ENCODE data around the gene NDUFS4. TPM values are rescaled to one million over a fixed set of nuclear protein-coding genes. Genes with fewer than 3 reads are reported as not detected.
A peak's percentile ranks its signal among the peaks of the same experiment; 100 is the strongest.

Gene NDUFS4
- total RNA-seq, 2 experiments from 2014 or later: 53.0 to 53.4 TPM

- Mint-ChIP-seq H3K4me1 (ENCODE audit: low read depth) (no peaks in the 10 kb centered on the region), H3K9me3 (ENCODE audit: insufficient read depth) (no peaks in the 10 kb centered on the region), H3K27me3 (ENCODE audit: low read depth) (peaks cover 22% of the 10 kb centered on the region), H3K36me3 (ENCODE audit: low read depth) (no peaks in the 10 kb centered on the region), H3K4me3 (no peak overlapping the region), H3K27ac (no peak overlapping the region)
- POLR2A ChIA-PET: interaction anchor here (0.6 kb wide), 3 partner anchors 9 to 723 kb away, joined by 3 to 4 read pairs (median 3); no protein-coding TSS in a partner anchor
- no peak for DNase-seq
- ATAC-seq: no peak
- CTCF ChIA-PET: no interaction called here
These were observed 7.9 kb upstream of the NDUFS4 start for GRCh38 chr5:53552561-53552960.

GRCh38 chr5:53554444-53554843 lies 6.0 kb upstream of the NDUFS4 start:
- H3K36me3 Mint-ChIP-seq (ENCODE audit: low read depth): peaks cover 3% of the 10 kb centered on the region
- ChIA-PET POLR2A (no interaction called here), CTCF (no interaction called here)
- peaks cover 10% of the 10 kb centered on the region for H3K9me3 Mint-ChIP-seq (ENCODE audit: insufficient read depth)
- ATAC-seq (no peak), DNase-seq (no peak)
- no peaks in the 10 kb centered on the region for H3K4me1 Mint-ChIP-seq (ENCODE audit: low read depth)
- H3K27me3 Mint-ChIP-seq (ENCODE audit: low read depth): peaks cover 27% of the 10 kb centered on the region
- H3K27ac Mint-ChIP-seq: no peak overlapping the region
- no peak overlapping the region for H3K4me3 Mint-ChIP-seq

DNA sequence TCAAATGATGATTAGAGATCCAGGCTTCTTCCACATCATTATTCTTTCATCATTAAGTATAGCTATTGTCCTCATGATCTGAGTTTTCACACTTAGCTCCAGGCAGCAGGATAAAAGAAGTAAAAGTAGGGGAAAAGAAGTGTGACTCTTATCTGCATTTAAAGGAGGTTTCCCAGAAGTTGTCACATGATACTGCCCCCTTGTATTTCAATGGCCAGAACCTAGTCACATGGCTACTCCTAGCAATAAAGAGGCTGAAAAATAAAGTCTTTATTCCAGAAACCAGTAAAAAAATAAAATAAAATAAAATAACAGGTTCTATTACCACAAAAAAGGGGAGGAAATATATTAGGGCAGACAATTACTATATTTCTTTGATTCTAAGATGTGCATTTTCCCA lies 5.3 kb upstream of the NDUFS4 start:
- peaks cover 27% of the 10 kb centered on the region for H3K27me3 Mint-ChIP-seq (ENCODE audit: low read depth)
- POLR2A ChIA-PET: no interaction called here
- CTCF ChIA-PET: no interaction called here
- ATAC-seq (no peak), DNase-seq (no peak)
- H3K4me3 Mint-ChIP-seq: no peak overlapping the region
- peaks cover 3% of the 10 kb centered on the region for H3K36me3 Mint-ChIP-seq (ENCODE audit: low read depth)
- peaks cover under 1% of the 10 kb centered on the region for H3K4me1 Mint-ChIP-seq (ENCODE audit: low read depth)
- peaks cover 10% of the 10 kb centered on the region for H3K9me3 Mint-ChIP-seq (ENCODE audit: insufficient read depth)
- no peak overlapping the region for H3K27ac Mint-ChIP-seq

DNA sequence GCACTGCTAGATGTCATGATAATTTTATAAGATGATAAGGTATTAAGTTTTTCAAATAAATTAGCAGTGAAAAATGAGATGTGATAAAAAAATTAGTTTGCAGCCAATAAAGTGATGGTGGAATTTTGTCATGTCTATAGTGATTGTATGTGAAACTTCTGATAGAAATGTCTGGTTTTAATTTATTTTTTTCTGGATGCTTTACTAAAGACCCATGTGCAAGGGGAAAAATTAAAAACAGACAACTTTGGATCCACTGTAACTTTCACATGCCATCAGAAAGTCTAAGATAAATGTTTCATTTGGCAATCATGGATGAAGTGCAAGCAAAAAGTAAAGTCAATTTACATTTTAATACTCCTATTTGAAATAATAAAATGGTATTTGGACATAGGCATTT lies 4.4 kb upstream of the NDUFS4 start:
- Mint-ChIP-seq H3K4me3 (no peak overlapping the region), H3K27me3 (ENCODE audit: low read depth) (peaks cover 27% of the 10 kb centered on the region), H3K36me3 (ENCODE audit: low read depth) (peaks cover 8% of the 10 kb centered on the region), H3K27ac (no peak overlapping the region), H3K9me3 (ENCODE audit: insufficient read depth) (peaks cover 10% of the 10 kb centered on the region), H3K4me1 (ENCODE audit: low read depth) (peaks cover 6% of the 10 kb centered on the region)
- DNase-seq (no peak), ATAC-seq (no peak)
- CTCF ChIA-PET: no interaction called here
- POLR2A ChIA-PET: no interaction called here

- ChIA-PET POLR2A (no interaction called here), CTCF (no interaction called here)
- ATAC-seq (no peak), DNase-seq (no peak)
- H3K9me3 Mint-ChIP-seq (ENCODE audit: insufficient read depth): peaks cover 10% of the 10 kb centered on the region
- no peak overlapping the region for H3K4me3 Mint-ChIP-seq
- peaks cover 17% of the 10 kb centered on the region for H3K4me1 Mint-ChIP-seq (ENCODE audit: low read depth)
- no peak overlapping the region for H3K27ac Mint-ChIP-seq
- H3K27me3 Mint-ChIP-seq (ENCODE audit: low read depth): peaks cover 27% of the 10 kb centered on the region
- H3K36me3 Mint-ChIP-seq (ENCODE audit: low read depth): peaks cover 8% of the 10 kb centered on the region
These were observed 3.1 kb upstream of the NDUFS4 start for GRCh38 chr5:53557386-53557785.

- CTCF ChIA-PET: no interaction called here
- POLR2A ChIA-PET: no interaction called here
- Mint-ChIP-seq H3K9me3 (ENCODE audit: insufficient read depth) (peaks cover 10% of the 10 kb centered on the region), H3K4me3 (no peak overlapping the region), H3K36me3 (ENCODE audit: low read depth) (peaks cover 12% of the 10 kb centered on the region), H3K4me1 (ENCODE audit: low read depth) (peaks cover 23% of the 10 kb centered on the region), H3K27me3 (ENCODE audit: low read depth) (peaks cover 23% of the 10 kb centered on the region), H3K27ac (no peak overlapping the region)
- ATAC-seq: no peak
- DNase-seq: no peak
These were observed 1.5 kb upstream of the NDUFS4 start for GRCh38 chr5:53558966-53559365.

DNA sequence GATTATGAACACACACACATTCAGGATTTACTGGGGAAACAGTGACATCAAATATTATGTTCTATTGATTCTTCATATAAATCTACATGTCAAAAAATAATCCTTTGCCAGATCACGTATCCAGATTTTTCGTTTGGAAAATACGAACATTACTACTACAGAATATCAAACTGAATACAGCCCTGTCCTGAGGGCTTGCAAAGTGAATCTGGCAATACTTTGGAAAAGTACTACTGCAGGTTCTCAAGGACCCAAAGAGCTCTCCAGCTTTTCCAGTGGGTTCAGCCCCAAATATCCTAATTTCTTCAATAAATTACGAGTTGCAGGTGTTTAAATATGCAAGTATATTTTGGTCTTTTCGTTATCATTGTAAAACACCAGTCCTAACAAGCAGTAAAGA lies 411 bp upstream of the NDUFS4 start:
- DNase-seq (no peak), ATAC-seq (no peak)
- Mint-ChIP-seq H3K36me3 (ENCODE audit: low read depth) (peaks cover 12% of the 10 kb centered on the region), H3K27ac (peak overlapping the region; percentile 95), H3K27me3 (ENCODE audit: low read depth) (peaks cover 16% of the 10 kb centered on the region), H3K4me1 (ENCODE audit: low read depth) (peaks cover 23% of the 10 kb centered on the region), H3K4me3 (peak overlapping the region; percentile 97), H3K9me3 (ENCODE audit: insufficient read depth) (peaks cover 10% of the 10 kb centered on the region)
- POLR2A ChIA-PET: no interaction called here
- CTCF ChIA-PET: no interaction called here

DNA sequence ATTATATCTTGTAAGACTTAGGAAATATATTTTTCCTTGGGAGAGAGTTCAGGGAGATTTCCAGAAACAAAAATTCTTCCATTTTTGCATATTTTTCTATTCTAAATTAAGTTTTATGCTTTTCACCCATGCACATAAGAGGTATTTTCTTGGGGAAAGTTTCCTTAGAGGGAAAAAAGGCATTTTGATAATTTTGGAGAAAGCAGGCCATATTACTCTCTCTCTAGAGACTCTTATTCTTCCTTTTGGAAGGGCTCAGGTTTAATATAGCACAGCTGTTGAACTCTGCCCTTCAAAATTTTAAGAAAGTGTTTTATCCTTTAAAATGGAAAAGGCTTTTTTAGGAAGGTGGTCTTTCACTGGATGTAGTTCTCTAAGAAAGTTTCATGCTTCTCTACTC lies 8.0 kb downstream of the NDUFS4 start:
- ATAC-seq (no peak), DNase-seq (no peak)
- Mint-ChIP-seq H3K36me3 (ENCODE audit: low read depth) (peaks cover 6% of the 10 kb centered on the region), H3K9me3 (ENCODE audit: insufficient read depth) (no peaks in the 10 kb centered on the region), H3K27ac (no peak overlapping the region), H3K27me3 (ENCODE audit: low read depth) (no peaks in the 10 kb centered on the region), H3K4me3 (no peak overlapping the region), H3K4me1 (ENCODE audit: low read depth) (peaks cover 2% of the 10 kb centered on the region)
- POLR2A ChIA-PET: no interaction called here
- CTCF ChIA-PET: no interaction called here

- DNase-seq (no peak), ATAC-seq (no peak)
- ChIA-PET CTCF (no interaction called here), POLR2A (no interaction called here)
- no peaks in the 10 kb centered on the region for H3K27me3 Mint-ChIP-seq (ENCODE audit: low read depth)
- no peak overlapping the region for H3K4me3 Mint-ChIP-seq
- no peaks in the 10 kb centered on the region for H3K9me3 Mint-ChIP-seq (ENCODE audit: insufficient read depth)
- H3K36me3 Mint-ChIP-seq (ENCODE audit: low read depth): peaks cover 6% of the 10 kb centered on the region
- peaks cover 1% of the 10 kb centered on the region for H3K4me1 Mint-ChIP-seq (ENCODE audit: low read depth)
- H3K27ac Mint-ChIP-seq: no peak overlapping the region
These were observed 8.4 kb downstream of the NDUFS4 start for GRCh38 chr5:53568871-53569270.

DNA sequence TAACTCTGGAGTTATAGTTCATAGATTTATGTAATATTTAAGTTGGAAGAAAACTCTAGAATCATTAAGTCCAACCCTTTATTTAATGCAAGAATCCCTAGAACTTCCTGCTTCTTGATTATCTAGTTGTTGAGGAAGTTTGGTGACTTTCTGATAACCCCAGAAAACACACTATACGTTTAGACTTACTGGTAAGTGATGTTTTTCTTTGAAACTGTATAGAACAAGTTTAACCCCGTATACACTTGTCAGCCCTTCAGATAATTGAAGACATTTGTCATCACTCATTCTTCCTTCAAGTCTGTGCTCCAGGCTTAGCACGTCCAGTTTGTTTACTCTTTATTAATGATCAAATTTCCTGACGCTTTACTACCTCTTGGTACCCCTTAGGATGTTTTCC lies 9.0 kb downstream of the NDUFS4 start:
- Mint-ChIP-seq H3K36me3 (ENCODE audit: low read depth) (peaks cover 6% of the 10 kb centered on the region), H3K4me3 (no peak overlapping the region), H3K27me3 (ENCODE audit: low read depth) (no peaks in the 10 kb centered on the region), H3K9me3 (ENCODE audit: insufficient read depth) (no peaks in the 10 kb centered on the region), H3K4me1 (ENCODE audit: low read depth) (no peaks in the 10 kb centered on the region), H3K27ac (no peak overlapping the region)
- ChIA-PET CTCF (no interaction called here), POLR2A (no interaction called here)
- no peak for ATAC-seq
- no peak for DNase-seq

DNA sequence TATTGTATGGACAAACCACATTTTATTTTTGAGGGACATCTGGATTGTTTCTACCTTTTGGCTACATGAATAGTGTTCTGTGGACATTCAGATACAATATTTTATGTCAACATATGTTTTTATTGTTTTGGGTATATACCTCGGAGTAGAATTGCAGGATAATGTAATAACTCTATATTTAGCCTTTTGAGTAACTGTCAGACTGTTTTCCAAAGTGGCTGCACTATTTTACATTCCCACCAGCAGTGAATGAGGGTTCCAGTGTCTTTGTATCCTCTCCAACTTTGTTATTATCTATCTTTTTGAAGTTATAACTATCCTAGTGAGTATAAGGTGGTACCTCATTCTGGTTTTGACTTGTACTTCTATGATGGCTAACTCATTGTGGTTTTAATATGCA lies 11.0 kb downstream of the NDUFS4 start:
- no peaks in the 10 kb centered on the region for H3K9me3 Mint-ChIP-seq (ENCODE audit: insufficient read depth)
- DNase-seq: no peak
- H3K36me3 Mint-ChIP-seq (ENCODE audit: low read depth): peaks cover 10% of the 10 kb centered on the region
- ChIA-PET CTCF (no interaction called here), POLR2A (no interaction called here)
- H3K4me1 Mint-ChIP-seq (ENCODE audit: low read depth): no peaks in the 10 kb centered on the region
- H3K27me3 Mint-ChIP-seq (ENCODE audit: low read depth): no peaks in the 10 kb centered on the region
- no peak for ATAC-seq
- no peak overlapping the region for H3K4me3 Mint-ChIP-seq
- no peak overlapping the region for H3K27ac Mint-ChIP-seq

DNA sequence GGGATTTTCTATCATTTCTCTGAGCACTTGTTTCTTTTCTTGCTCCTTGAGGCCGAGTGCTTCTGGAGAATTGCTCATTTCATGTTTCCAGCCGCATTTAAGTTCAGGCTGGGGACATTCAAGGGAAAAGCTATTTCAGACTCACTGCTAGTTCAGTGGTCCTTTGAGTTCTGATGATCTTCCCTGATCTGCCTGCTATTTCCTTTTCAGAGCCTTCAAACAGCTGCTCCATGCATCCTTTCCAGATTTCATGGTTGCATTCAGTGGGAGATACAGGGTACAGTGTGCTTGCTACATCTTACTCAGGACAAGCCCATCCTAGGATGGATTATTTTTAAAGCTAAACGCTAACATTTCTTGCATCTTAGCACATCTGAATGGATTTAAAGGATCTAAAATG lies 14.7 kb downstream of the NDUFS4 start:
- ChIA-PET POLR2A (no interaction called here), CTCF (no interaction called here)
- no peaks in the 10 kb centered on the region for H3K9me3 Mint-ChIP-seq (ENCODE audit: insufficient read depth)
- H3K27ac Mint-ChIP-seq: no peak overlapping the region
- ATAC-seq: no peak
- DNase-seq: no peak
- H3K4me3 Mint-ChIP-seq: no peak overlapping the region
- H3K4me1 Mint-ChIP-seq (ENCODE audit: low read depth): no peaks in the 10 kb centered on the region
- peaks cover 17% of the 10 kb centered on the region for H3K36me3 Mint-ChIP-seq (ENCODE audit: low read depth)
- no peaks in the 10 kb centered on the region for H3K27me3 Mint-ChIP-seq (ENCODE audit: low read depth)

DNA sequence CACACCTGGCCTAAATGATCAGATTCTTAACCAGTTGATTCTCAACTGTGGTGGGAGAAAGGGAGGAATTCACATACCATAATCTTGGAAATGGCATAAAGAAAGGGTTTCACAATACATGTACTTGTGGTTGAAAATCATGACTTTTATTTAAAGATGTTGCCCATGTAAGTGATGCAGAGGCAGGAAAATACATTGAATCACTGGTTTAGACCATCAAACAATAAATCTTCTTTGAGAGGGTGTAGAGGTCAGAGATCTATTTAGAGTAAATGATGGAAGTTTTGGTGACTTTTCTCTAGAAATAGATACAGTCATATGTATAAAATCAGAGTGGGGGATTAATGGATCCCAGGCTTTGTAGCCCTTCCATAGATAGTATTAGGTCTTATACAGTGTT lies 15.4 kb downstream of the NDUFS4 start:
- Mint-ChIP-seq H3K27ac (no peak overlapping the region), H3K4me1 (ENCODE audit: low read depth) (no peaks in the 10 kb centered on the region), H3K27me3 (ENCODE audit: low read depth) (no peaks in the 10 kb centered on the region), H3K9me3 (ENCODE audit: insufficient read depth) (no peaks in the 10 kb centered on the region), H3K4me3 (no peak overlapping the region), H3K36me3 (ENCODE audit: low read depth) (peaks cover 17% of the 10 kb centered on the region)
- ChIA-PET CTCF (no interaction called here), POLR2A (no interaction called here)
- DNase-seq: no peak
- no peak for ATAC-seq

All from activated CD8-positive, alpha-beta T cell treated with anti-CD3 and anti-CD28 coated beads, Interleukin-2, amount 10 ng/mL, durations not matched to agents 7 days and 5 days (primary cell).